Fibroblast of pulmonary artery (primary cell): ENCODE results near the gene LRRC17.

ENCODE experiments used
- DNase-seq: peaks from one replicate; pipeline ENCODE4 v3.0.0-alpha.2; 2010; ENCODE audit warnings: low read depth
- H3K4me3 ChIP-seq: replicated peaks from 2 replicates; pipeline ENCODE4 v1.5.1; 2011; ENCODE audit warnings: low read depth, mild to moderate bottlenecking, control low read depth, low read length, moderate library complexity
- CTCF ChIP-seq: IDR thresholded peaks from 2 replicates; pipeline ENCODE4 v1.5.1; 2011; ENCODE audit warnings: mild to moderate bottlenecking, control low read depth, low read length, inconsistent platforms; ENCODE audit errors: missing control alignments

The LRRC17 gene

GRCh38 chr7:102993718-102994029 lies 80.9 kb downstream of the LRRC17 start:
- TF ChIP-seq CTCF = no peak
- no peak overlapping the region for H3K4me3 ChIP-seq
- DNase-seq = no peak

- no peak for DNase-seq
- H3K4me3 ChIP-seq = no peak overlapping the region
- no peak for TF ChIP-seq CTCF
These were observed 81.8 kb downstream of the LRRC17 start for GRCh38 chr7:102994567-102994966.
